MCF 10A (cell line): ENCODE data around the gene COG3. TPM values are rescaled to one million over a fixed set of nuclear protein-coding genes. Genes with fewer than 3 reads are reported as not detected.

Experiments
- BruUV-seq: library from RNA; stranded (reverse); fragments of 400-500 nt; replicated peaks from 2 replicates; lab custom pipeline; 2021; lab: Mats Ljungman, UMichigan
- CTCF ChIA-PET: fragments of 300-600 bp; sonication (Branson Sonifier 250); formaldehyde crosslinking; extraction: SDS; loops from one replicate; lab custom pipeline; 2021; ENCODE audit warnings: antibody characterized with exemption, inconsistent platforms; lab: Yijun Ruan, JAX
- POLR2A ChIA-PET: fragments of 300-600, 350-650 bp; sonication (Branson Sonifier 250); formaldehyde crosslinking; extraction: SDS; loops from one replicate; lab custom pipeline; 2020; ENCODE audit warnings: antibody characterized with exemption, inconsistent platforms; lab: Yijun Ruan, JAX
- DNase-seq: peaks from one replicate; pipeline ENCODE4 v3.0.0-alpha.2; 2018; ENCODE audit not compliant: unreplicated experiment
- H3K27ac Mint-ChIP-seq: one replicate; pipeline ENCODE4 v1.8.0; 2022; ENCODE audit warnings: mild to moderate bottlenecking, low read depth, mixed read lengths; ENCODE audit not compliant: unreplicated experiment
- H3K27me3 Mint-ChIP-seq: one replicate; pipeline ENCODE4 v1.8.0; 2022; ENCODE audit warnings: mixed read lengths; ENCODE audit not compliant: insufficient read depth, unreplicated experiment
- H3K36me3 Mint-ChIP-seq: one replicate; pipeline ENCODE4 v1.8.0; 2022; ENCODE audit warnings: mild to moderate bottlenecking, moderate library complexity, mixed read lengths; ENCODE audit not compliant: insufficient read depth, unreplicated experiment
- H3K4me1 Mint-ChIP-seq: one replicate; pipeline ENCODE4 v1.8.0; 2022; ENCODE audit warnings: mixed read lengths; ENCODE audit not compliant: insufficient read depth, unreplicated experiment
- H3K4me3 Mint-ChIP-seq: one replicate; pipeline ENCODE4 v1.8.0; 2022; ENCODE audit warnings: mild to moderate bottlenecking, moderate library complexity, mixed read lengths; ENCODE audit not compliant: unreplicated experiment
- H3K9me3 Mint-ChIP-seq: one replicate; pipeline ENCODE4 v1.8.0; 2022; ENCODE audit warnings: mixed read lengths; ENCODE audit not compliant: unreplicated experiment
- CTCF ChIP-seq: fragments of 200-600 bp; IDR thresholded peaks from one replicate; pipeline ENCODE4 v1.8.0; 2022; ENCODE audit warnings: antibody characterized with exemption, mild to moderate bottlenecking; ENCODE audit not compliant: unreplicated experiment
- intact Hi-C: fragments of 100-400 bp; cut with micrococcal nuclease; formaldehyde crosslinking; loops from 2 replicates; pipeline ENCODE4 v1.14.1; 2022
- total RNA-seq: library from RNA; stranded (reverse); gene quantifications from 2 replicates; pipeline ENCODE4 v1.2.3, GENCODE V29; 2022

The COG3 gene
- total RNA-seq, 1 experiment from 2014 or later: 44.1 TPM

- H3K27ac Mint-ChIP-seq: no peak overlapping the region
- DNase-seq: no peak
- H3K4me1 Mint-ChIP-seq: no peaks in the 10 kb centered on the region
- POLR2A ChIA-PET: no interaction called here
- TF ChIP-seq CTCF: no peak
- no TSS peak for BruUV-seq
- H3K36me3 Mint-ChIP-seq: peaks cover 36% of the 10 kb centered on the region
- no peak overlapping the region for H3K4me3 Mint-ChIP-seq
- intact Hi-C loops: no loop called here
- no peaks in the 10 kb centered on the region for H3K9me3 Mint-ChIP-seq
- CTCF ChIA-PET: interaction anchor here (1.3 kb wide), 1 partner anchor 27 kb away, joined by 3 read pairs; no protein-coding TSS in a partner anchor
- H3K27me3 Mint-ChIP-seq: no peaks in the 10 kb centered on the region
These were observed 73.6 kb downstream of the COG3 start for GRCh38 chr13:45538382-45538781.

GRCh38 chr13:45540195-45540594, 75.5 kb downstream of the COG3 start:
- H3K36me3 Mint-ChIP-seq: peaks cover 23% of the 10 kb centered on the region
- no peak for TF ChIP-seq CTCF
- H3K27me3 Mint-ChIP-seq: no peaks in the 10 kb centered on the region
- H3K27ac Mint-ChIP-seq: no peak overlapping the region
- intact Hi-C loops: no loop called here
- no peaks in the 10 kb centered on the region for H3K4me1 Mint-ChIP-seq
- ChIA-PET CTCF (no interaction called here), POLR2A (interaction anchor here (0.7 to 1.5 kb wide), 2 partner anchors 11 to 233 kb away, joined by 3 to 5 read pairs; no protein-coding TSS in a partner anchor)
- BruUV-seq: no TSS peak
- H3K4me3 Mint-ChIP-seq: no peak overlapping the region
- DNase-seq: no peak
- H3K9me3 Mint-ChIP-seq: no peaks in the 10 kb centered on the region

- H3K4me1 Mint-ChIP-seq: no peaks in the 10 kb centered on the region
- ChIA-PET POLR2A (interaction anchor here (0.7 kb wide), 1 partner anchor 232 kb away, joined by 3 read pairs; no protein-coding TSS in a partner anchor), CTCF (no interaction called here)
- H3K27ac Mint-ChIP-seq: no peak overlapping the region
- H3K4me3 Mint-ChIP-seq: no peak overlapping the region
- H3K36me3 Mint-ChIP-seq: peaks cover 19% of the 10 kb centered on the region
- no peaks in the 10 kb centered on the region for H3K9me3 Mint-ChIP-seq
- TF ChIP-seq CTCF: no peak
- intact Hi-C loops: no loop called here
- H3K27me3 Mint-ChIP-seq: no peaks in the 10 kb centered on the region
- BruUV-seq: no TSS peak
- DNase-seq: no peak
These were observed 76.1 kb downstream of the COG3 start for GRCh38 chr13:45540864-45541263.

GRCh38 chr13:45541806-45542205, 77.1 kb downstream of the COG3 start:
- no peaks in the 10 kb centered on the region for H3K9me3 Mint-ChIP-seq
- ChIA-PET POLR2A (no interaction called here), CTCF (no interaction called here)
- no peak for TF ChIP-seq CTCF
- BruUV-seq: no TSS peak
- no peak overlapping the region for H3K4me3 Mint-ChIP-seq
- peaks cover 16% of the 10 kb centered on the region for H3K36me3 Mint-ChIP-seq
- H3K4me1 Mint-ChIP-seq: no peaks in the 10 kb centered on the region
- H3K27ac Mint-ChIP-seq: no peak overlapping the region
- intact Hi-C loops: no loop called here
- no peak for DNase-seq
- H3K27me3 Mint-ChIP-seq: no peaks in the 10 kb centered on the region
